ENCODE results near the gene PRSS35.
"Not testable (repeated sequence)": the region's sequence is repeated elsewhere in the genome, so short reads cannot be mapped to it uniquely, and the experiment has no call there.

PRSS35 gene

DNA sequence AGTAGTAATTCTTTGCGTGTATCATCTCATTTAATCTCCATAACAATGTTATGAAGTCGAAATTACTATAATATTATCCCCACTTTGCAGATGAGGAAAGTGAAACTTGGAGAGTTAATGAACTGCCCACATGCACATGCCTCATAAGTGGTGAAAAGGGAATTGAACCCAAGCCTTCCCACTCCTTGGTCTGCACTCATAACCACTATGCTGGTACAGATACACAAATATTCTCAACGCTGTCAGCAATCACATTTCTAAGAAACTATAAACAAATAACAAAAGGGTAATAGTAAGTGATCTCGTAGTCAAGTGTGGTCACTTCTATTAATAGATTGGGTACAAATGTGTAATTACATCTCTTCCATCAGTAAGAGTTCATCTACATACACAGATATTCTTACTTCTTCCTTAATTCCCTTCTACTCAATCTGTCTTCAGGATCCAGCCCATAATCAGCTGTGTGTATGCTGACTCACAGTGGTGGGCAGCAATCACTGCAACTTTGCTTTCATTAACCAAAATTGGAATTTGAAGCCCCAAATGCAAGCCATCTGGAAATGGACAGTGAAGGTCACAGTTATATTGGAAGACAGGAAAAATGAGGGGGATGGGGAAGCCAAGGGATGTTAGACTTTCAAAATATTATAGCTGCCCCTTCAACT is 6.6 kb downstream of the PRSS35 start:
- peak; percentile 56 for DNase-seq (ENCODE audit: low read depth)

DNA sequence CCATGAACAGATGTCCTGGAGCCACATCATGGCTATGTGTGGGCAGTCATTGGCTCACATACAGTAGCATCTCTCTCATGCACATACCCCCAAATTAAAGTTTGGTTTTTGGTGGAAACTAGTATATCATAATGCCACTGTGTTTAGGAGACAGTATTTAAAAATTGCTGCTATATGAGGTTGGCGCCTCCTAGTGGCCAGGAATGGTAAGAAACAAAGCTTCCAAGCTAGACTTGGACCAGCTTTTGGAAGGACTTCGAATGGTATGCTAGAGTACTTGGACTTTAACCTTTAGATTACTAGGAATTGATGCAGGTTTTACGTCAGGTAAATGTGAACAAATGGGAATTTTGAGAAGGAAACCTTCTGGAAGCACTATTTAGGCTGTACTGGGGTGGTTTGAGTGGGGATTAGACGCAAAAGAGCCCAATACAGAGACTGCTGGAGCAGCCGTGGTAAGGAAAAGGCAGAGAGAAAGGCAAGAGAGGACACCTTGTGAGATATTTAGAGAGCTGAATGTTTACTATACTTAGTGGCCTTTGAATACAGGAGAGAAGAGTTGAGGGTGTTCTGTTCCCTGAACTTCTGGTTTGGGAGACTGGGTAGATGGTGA is 23.8 kb downstream of the PRSS35 start:
- DNase-seq (ENCODE audit: low read depth): peak; percentile 28

DNA sequence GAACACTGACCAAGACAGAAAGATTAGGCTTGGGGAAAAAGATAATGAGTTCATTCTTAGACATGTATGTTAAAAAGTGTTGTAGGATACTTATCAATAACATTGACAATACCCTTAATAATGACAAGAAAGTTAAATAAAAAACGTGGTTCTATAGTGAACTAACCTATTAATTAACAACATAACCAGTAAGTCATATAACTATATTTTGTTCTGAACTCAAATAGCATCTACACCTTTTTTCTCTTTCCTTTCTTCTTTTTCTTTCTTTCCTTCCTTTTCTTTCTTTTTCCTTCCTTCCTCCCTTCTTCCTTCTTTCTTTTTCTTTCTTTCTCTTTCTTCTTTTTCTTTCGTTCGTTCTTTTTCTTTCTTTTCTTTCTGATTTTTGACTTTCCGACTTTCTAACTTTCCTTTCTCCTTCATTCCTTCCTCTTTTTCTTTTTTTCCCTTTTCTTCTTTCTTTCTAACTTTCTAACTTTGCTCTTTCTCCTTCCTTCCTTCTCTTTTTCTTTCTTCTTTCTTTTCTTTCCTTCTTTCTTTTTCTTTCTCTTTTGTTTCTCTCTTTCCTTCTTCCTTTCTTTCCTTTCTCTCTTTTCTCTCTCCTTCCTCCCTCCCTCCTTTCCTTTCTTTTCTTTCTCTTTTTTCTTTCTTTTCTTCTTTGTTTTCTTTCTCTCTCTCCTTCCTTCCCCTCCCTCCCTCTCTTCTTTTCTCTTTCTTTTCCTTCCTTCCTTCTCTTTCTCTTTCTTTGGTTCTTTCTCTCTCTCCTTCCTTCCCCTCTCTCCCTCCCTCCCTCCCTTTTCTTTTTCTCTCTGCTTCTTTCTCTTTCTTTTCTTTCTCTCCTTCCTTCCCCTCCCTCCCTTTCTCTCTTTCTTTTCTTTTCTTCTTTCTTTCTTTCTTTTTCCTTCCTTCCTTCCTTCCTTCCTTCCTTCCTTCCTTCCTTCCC is 24.6 kb downstream of the PRSS35 start:
- DNase-seq (ENCODE audit: low read depth): no peak

DNA sequence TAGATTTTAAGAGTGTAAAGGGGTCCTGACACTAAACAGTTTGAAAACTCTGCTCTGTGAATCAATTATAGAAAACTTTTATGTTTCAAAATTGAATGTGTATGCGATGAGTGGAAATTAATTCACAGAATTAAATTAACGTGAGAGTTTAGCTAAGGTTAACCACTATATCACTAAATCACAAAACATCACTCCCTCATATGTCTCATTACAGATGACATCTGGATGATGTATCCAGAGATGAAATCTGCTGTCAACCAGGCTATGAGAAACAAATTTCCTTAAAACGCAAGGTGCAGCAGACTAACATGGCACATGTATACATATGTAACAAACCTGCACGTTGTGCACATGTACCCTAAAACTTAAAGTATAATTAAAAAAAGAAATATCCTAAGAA is 27.3 kb downstream of the PRSS35 start:
- DNase-seq (ENCODE audit: low read depth): no peak

DNA sequence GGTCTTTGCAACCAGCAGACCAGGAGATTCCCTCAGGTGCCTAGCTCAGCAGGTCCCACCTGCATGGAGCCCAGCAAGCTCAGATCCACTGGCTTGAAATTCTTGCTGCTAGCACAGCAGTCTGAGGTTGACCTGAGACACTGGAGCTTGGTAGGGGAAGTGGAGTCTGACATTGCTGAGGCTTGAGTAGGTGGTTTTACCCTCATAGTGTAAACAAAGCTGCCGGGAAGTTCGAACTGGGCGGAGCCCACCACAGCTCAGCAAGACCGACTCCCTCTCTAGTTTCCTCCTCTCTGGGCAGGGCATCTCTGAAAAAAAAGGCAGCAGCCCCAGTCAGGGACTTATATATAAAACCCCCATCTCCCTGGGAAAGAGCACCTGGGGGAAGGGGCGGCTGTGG is 34.3 kb downstream of the PRSS35 start:
- no peak for DNase-seq (ENCODE audit: low read depth)

DNA sequence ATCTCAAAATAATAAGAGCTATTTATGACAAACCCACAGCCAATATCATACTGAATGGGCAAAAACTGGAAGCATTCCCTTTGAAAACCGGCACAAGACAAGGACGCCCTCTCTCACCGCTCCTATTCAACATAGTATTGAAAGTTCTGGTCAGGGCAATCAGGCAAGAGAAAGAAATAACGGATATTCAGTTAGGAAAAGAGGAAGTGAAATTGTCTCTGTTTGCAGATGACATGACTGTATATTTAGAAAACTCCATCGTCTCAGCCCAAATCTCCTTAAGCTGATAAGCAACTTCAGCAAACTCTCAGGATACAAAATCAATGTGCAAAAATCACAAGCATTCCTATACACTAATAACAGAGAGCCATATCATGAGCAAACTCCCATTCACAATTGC is 38.1 kb downstream of the PRSS35 start:
- not testable (repeated sequence) for DNase-seq (ENCODE audit: low read depth)

DNA sequence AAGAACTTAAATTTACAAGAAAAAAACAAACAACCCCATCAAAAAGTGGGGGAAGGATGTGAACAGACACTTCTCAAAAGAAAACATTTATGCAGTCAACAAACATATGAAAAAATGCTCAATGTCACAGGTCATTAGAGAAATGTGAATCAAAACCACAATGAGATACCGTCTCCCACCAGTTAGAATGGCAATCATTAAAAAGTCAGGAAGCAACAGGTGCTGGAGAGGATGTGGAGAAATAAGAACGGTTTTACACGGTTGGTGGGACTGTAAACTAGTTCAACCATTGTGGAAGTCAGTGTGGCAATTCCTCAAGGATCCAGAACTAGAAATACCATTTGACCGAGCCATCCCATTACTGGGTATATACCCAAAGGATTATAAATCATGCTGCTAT is 39.4 kb downstream of the PRSS35 start:
- not testable (repeated sequence) for DNase-seq (ENCODE audit: low read depth)

DNA sequence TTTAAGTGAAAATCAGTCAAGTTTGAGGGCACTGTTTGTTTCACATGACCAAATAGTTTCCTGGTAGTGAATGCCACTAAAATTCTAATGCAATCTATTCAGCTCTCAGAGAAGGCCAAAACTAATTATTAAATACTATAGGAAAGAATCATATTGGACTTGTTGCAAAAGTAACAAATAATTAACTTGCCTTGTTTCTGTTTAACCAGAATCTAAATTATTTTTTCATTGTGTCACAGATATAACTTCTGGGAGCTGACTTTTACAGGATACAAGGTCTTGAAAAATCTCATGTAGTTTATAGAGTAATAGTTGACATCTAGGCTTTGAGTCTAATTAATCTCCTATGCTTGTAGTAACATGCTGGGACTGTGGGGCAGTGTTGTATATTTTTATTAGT is 44.5 kb downstream of the PRSS35 start:
- no peak for DNase-seq (ENCODE audit: low read depth)

DNA sequence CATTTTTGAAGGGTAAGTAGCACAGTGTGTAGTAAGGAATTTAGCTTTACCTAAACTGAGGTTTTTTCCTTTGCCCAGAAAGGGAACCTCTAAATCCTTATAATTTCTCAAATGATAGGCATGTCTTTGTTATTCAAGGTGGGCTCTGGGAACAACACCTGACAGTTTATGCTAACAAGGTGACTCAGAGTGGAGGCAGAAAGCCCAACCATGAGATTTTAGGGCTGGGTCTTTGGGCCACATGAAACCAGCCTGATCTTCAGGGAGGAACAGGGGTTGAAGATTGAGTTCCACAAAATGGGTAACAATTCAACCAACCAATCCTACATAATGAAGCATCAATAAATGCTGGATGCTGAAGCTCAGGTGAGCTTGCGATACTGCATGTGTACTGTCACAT is 46.6 kb downstream of the PRSS35 start:
- DNase-seq (ENCODE audit: low read depth): no peak

DNA sequence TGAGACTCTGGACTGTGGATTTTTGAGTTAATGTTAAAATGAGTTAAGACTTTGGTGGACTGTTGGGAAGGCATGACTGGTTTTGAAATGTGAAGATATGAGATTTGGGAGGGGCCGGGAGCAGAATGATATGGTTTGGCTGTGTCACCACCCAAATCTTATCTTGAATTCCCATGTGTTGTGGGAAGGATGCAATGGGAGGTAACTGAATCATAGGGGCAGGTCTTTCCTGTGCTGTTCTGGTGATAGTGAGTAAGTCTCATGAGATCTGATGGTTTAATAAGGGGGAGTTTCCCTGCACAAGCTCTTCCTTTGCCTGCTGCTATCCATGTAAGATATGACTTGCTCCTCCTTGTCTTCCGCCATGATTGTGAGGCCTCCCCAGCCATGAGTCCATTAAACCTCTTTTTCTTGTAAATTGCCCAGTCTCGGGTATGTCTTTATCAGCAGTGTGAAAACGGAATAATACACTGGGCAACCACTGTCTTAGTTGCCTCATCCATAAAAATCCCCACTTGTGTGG is 59.4 kb downstream of the PRSS35 start:
- DNase-seq (ENCODE audit: low read depth): not testable (repeated sequence)

DNA sequence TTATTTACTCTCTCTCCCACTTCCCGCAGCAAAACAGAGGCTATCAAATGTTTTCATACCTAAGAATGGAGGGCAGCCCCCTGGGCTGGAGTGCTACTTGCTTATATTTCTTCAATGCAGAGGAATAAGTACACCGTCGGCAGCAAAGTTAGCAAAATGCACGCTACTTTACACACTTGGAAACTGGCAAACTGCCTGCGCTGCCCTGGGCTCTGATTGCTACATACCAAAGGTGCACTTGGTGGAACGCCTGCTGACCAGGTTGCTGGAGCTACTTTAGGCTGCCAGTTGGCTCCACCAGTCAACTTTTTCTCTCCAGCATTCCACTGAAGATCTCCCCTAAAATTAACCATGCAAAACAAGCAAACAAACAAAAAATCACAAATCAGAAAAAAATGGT is 62.4 kb downstream of the PRSS35 start:
- DNase-seq (ENCODE audit: low read depth): no peak
